ENCODE data around the gene GALNT9. TPM values are rescaled to one million over a fixed set of nuclear protein-coding genes. Genes with fewer than 3 reads are reported as not detected.

Gene GALNT9
- total and polyA plus RNA-seq, 2 donors, result 0.91 to 1.5 TPM

DNA sequence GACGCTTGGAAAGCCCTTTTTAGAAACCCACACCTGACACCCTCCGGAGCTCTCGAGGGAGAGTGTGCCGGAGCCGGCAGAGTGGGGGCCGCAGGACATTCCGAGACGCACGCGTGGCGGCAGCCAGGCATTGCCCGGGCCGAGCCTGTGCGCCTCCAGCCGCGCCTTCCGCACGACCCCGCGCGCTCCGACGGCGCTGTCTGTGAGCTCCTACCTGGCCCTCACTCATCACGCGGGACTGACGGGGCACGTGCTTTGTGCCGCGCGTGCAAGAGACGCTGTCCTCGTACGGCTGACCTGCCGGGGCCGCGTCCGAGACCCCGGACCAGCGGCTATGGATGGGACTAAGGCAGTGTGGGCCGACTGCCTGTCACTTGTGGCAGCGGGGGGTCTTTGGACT, 5.2 kb downstream of the GALNT9 start:
- 94% methylated on average over 42 of the region's 42 CpGs for WGBS
- Histone ChIP-seq H3K27me3 (ENCODE audit: control insufficient read depth in 2 of 2, insufficient read depth in 1 of 2, low read length in 1 of 2) (peaks cover 27 to 73% of the 10 kb centered on the region in 2 donors), H3K4me1 (ENCODE audit: control insufficient read depth in 2 of 2, insufficient read depth in 2 of 2, low read length in 2 of 2) (peaks cover 4 to 10% of the 10 kb centered on the region in 2 donors), H3K36me3 (ENCODE audit: control insufficient read depth in 2 of 2, insufficient read depth in 2 of 2, low read length in 1 of 2) (no peaks in the 10 kb centered on the region), H3K9me3 (ENCODE audit: control insufficient read depth in 2 of 2, insufficient read depth in 1 of 2, low read length in 1 of 2) (no peaks in the 10 kb centered on the region), H3K27ac (ENCODE audit: low read depth in 1 of 2, low read length in 1 of 2) (no peak overlapping the region), H3K4me3 (ENCODE audit: low read length in 2 of 2) (no peak overlapping the region)
- no peak for DNase-seq (ENCODE audit: low read depth in 6 of 9, low spot score in 9 of 9)

DNA sequence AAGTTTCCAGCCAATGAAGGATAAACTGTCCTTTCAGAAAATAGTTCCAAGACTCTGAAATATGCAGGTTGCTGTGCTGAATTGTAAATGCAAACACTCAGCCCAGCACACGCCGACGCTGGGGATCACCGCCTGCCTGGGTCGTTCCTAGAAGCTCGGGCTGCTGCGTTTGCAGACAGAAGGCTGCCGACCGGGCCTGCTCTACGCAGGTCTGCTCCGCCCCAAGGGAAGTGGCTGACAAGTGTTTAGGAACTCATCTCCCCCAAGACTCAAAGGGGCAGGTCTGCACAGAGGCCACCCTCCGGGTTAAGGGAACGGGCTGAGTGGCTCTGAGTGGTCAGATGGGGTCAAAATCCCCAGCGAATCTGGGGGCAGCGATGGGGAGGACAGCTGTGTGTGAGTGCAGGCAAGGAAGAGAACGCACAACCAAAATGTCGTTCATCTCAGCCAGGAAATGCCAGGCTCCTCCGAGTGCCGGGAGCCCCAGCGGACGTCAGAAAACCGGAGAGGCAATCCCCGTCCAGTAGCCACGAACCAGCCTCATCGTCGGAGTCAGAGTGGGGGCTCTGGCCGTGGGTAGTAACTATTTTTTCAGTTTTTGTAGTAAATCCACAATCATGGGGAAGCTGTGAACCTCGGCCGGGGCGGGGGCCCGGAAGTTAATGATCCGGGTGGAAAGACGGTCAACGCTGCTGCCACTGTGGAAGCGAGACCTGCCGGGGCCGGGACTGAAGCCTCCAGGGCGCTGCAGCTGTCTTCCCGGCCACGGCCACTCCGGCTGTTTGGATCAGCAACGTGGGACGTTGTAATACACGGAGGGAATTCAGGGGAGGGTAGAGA, 6.0 kb downstream of the GALNT9 start:
- Histone ChIP-seq H3K9me3 (ENCODE audit: control insufficient read depth in 2 of 2, insufficient read depth in 1 of 2, low read length in 1 of 2) (no peaks in the 10 kb centered on the region), H3K4me1 (ENCODE audit: control insufficient read depth in 2 of 2, insufficient read depth in 2 of 2, low read length in 2 of 2) (peaks cover 4 to 9% of the 10 kb centered on the region in 2 donors), H3K27me3 (ENCODE audit: control insufficient read depth in 2 of 2, insufficient read depth in 1 of 2, low read length in 1 of 2) (peaks cover 19 to 67% of the 10 kb centered on the region in 2 donors), H3K36me3 (ENCODE audit: control insufficient read depth in 2 of 2, insufficient read depth in 2 of 2, low read length in 1 of 2) (no peaks in the 10 kb centered on the region), H3K27ac (ENCODE audit: low read depth in 1 of 2, low read length in 1 of 2) (no peak overlapping the region), H3K4me3 (ENCODE audit: low read length in 2 of 2) (peak overlapping the region in 1 of 2 donors; percentile 7)
- 42% methylated on average over 44 of the region's 44 CpGs for WGBS
- peak in 1 of 9 donors; percentile 26 for DNase-seq (ENCODE audit: low read depth in 6 of 9, low spot score in 9 of 9)

DNA sequence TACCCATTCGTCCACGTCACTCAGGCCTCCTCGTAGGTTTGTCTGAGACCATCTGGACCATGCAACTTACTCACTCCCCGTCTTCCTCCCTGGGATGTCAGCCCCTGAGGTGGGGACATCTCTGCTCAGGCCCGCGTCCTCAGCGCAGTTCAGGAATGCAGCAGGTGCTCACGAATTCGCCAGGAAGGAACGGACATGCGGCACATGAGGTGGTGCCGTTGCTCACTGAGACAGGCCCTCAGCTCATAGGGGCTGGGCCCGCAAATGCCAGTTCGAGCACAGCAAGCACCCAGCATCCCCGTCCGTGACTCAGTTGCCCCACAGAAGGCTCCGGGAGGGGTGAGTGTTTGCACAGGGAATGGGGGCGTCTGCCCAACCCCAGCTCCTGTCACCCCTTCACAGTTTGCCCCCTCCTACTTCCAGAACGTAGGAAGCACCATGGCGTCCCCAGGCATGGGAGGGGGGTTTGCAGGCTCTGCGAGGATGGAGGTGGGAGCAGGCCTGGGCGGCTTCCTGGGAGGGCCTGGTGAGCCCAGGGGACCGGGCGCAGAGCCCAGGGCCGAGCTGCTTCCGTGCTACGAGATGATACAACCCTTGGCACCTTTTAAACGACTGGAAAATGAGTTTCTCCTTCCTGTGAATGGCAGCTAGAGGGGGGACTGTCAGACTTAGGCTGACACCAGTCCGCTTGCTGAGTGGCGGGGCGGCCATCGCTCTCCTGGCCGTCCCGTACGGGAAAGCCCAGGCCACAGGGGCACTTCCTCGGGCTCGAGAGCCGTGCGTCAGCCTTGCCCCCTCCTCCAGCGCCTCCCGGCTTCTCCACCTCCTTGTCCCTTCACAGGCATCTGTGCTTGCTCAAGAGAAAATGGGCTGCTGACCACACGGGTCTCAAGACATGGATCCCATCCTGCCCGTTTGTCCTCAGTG, 6.9 kb downstream of the GALNT9 start:
- Histone ChIP-seq H3K27ac (ENCODE audit: low read depth in 1 of 2, low read length in 1 of 2) (no peak overlapping the region), H3K4me3 (ENCODE audit: low read length in 2 of 2) (no peak overlapping the region), H3K27me3 (ENCODE audit: control insufficient read depth in 2 of 2, insufficient read depth in 1 of 2, low read length in 1 of 2) (peaks cover 11 to 58% of the 10 kb centered on the region in 2 donors), H3K36me3 (ENCODE audit: control insufficient read depth in 2 of 2, insufficient read depth in 2 of 2, low read length in 1 of 2) (no peaks in the 10 kb centered on the region), H3K4me1 (ENCODE audit: control insufficient read depth in 2 of 2, insufficient read depth in 2 of 2, low read length in 2 of 2) (peaks cover 0 to 3% of the 10 kb centered on the region in 2 donors), H3K9me3 (ENCODE audit: control insufficient read depth in 2 of 2, insufficient read depth in 1 of 2, low read length in 1 of 2) (no peaks in the 10 kb centered on the region)
- no peak for DNase-seq (ENCODE audit: low read depth in 6 of 9, low spot score in 9 of 9)
- 78% methylated on average over 43 of the region's 43 CpGs for WGBS

DNA sequence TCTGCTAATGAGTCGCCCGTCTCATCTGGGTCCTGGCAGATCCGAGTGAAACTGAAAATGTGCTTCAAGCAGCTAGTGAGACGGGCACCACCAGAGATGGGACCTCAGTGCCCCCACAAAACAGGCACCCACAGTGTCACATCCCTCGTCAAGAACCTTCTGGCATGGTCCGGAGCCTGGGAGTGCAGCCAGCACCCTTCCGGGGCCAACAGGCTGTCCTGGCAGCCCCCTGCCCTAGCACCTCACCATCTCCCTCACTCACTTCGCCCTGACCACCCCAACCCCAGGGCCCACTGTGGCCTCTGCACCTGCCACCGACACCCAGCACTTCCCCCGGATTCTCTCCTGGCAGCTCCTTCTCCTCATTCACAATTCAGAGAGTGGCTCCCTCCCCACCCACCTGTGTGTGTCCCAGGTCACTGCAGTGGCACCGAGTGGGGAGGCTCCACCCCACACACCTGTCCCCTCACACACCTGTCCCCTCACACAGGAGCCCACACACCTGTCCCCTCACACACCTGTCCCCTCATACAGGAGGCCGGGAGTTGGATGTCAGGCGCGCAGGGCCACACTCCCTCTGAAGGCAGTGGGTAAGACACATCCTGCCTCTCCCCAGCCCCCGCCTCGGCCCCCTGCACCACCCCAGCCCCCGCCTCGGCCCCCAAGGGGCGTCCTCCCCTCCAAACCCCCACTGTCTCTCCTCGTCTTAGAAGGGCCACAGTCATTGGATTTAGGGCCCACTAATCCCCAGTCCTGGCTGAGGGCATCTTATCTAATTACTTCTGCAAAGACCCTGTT, 7.9 kb downstream of the GALNT9 start:
- no peaks in the 10 kb centered on the region for H3K4me1 ChIP-seq (ENCODE audit: control insufficient read depth in 2 of 2, insufficient read depth in 2 of 2, low read length in 2 of 2)
- H3K36me3 ChIP-seq (ENCODE audit: control insufficient read depth in 2 of 2, insufficient read depth in 2 of 2, low read length in 1 of 2), result no peaks in the 10 kb centered on the region
- H3K9me3 ChIP-seq (ENCODE audit: control insufficient read depth in 2 of 2, insufficient read depth in 1 of 2, low read length in 1 of 2), result no peaks in the 10 kb centered on the region
- H3K4me3 ChIP-seq (ENCODE audit: low read length in 2 of 2), result no peak overlapping the region
- peaks cover 4 to 52% of the 10 kb centered on the region in 2 donors for H3K27me3 ChIP-seq (ENCODE audit: control insufficient read depth in 2 of 2, insufficient read depth in 1 of 2, low read length in 1 of 2)
- H3K27ac ChIP-seq (ENCODE audit: low read depth in 1 of 2, low read length in 1 of 2), result no peak overlapping the region
- 86% methylated on average over 20 of the region's 20 CpGs for WGBS
- no peak for DNase-seq (ENCODE audit: low read depth in 6 of 9, low spot score in 9 of 9)

DNA sequence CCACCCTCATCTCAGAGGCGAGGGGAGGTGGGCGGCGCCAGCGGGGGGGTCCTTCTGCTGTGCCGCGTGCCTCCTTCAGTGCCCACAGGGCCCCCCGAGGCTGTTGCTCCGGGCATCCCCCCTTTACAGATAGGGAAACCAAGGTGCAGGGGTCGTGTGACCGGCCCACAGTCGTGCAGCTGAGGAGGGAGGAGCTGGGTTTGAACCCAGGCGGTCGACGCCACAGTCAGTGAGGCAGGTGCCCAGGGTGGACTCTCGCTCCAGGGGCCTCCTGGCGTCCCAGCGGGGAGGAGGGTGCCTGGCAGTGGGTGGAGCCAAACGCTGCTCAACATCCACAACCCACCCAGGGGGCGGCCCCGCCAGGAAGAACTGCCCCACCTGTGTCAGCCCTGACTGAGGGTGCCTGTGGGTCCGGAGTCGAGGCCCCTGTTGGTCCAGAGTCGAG, 8.6 kb downstream of the GALNT9 start:
- Histone ChIP-seq H3K36me3 (ENCODE audit: control insufficient read depth in 2 of 2, insufficient read depth in 2 of 2, low read length in 1 of 2) (no peaks in the 10 kb centered on the region), H3K9me3 (ENCODE audit: control insufficient read depth in 2 of 2, insufficient read depth in 1 of 2, low read length in 1 of 2) (no peaks in the 10 kb centered on the region), H3K27ac (ENCODE audit: low read depth in 1 of 2, low read length in 1 of 2) (no peak overlapping the region), H3K4me3 (ENCODE audit: low read length in 2 of 2) (no peak overlapping the region), H3K27me3 (ENCODE audit: control insufficient read depth in 2 of 2, insufficient read depth in 1 of 2, low read length in 1 of 2) (peaks cover 2 to 46% of the 10 kb centered on the region in 2 donors), H3K4me1 (ENCODE audit: control insufficient read depth in 2 of 2, insufficient read depth in 2 of 2, low read length in 2 of 2) (no peaks in the 10 kb centered on the region)
- WGBS, result 86% methylated on average over 23 of the region's 23 CpGs
- no peak for DNase-seq (ENCODE audit: low read depth in 6 of 9, low spot score in 9 of 9)

DNA sequence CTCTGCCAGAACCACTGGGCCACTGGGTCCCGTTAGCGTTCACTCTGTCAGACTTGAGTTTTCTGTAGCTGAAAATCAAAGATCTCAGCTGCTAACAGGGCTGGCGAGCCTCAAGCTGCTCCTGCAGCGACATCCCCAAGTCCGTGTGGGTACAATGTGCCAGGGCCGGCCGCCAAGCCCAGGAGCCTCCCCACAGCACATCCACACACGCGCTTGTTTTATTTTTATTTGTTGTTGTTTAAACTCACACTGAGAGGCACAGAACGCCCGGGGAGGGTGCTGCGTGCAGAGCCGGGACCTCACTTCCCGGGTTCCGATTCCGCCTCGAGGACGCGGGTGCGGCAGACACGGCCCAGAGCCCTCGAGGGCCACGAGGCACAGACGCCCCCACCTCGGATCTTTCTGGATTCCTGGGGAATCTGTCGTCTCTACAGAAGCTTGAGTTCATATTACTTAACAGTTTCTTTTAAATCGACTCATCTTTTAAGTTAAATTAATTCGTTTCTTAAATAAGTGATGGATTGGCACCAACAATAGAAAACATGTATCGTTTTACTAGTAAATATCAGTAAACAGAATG, 9.3 kb downstream of the GALNT9 start:
- Histone ChIP-seq H3K4me3 (ENCODE audit: low read length in 2 of 2) (no peak overlapping the region), H3K27me3 (ENCODE audit: control insufficient read depth in 2 of 2, insufficient read depth in 1 of 2, low read length in 1 of 2) (peaks cover 2 to 39% of the 10 kb centered on the region in 2 donors), H3K4me1 (ENCODE audit: control insufficient read depth in 2 of 2, insufficient read depth in 2 of 2, low read length in 2 of 2) (no peaks in the 10 kb centered on the region), H3K9me3 (ENCODE audit: control insufficient read depth in 2 of 2, insufficient read depth in 1 of 2, low read length in 1 of 2) (no peaks in the 10 kb centered on the region), H3K36me3 (ENCODE audit: control insufficient read depth in 2 of 2, insufficient read depth in 2 of 2, low read length in 1 of 2) (no peaks in the 10 kb centered on the region), H3K27ac (ENCODE audit: low read depth in 1 of 2, low read length in 1 of 2) (no peak overlapping the region)
- DNase-seq (ENCODE audit: low read depth in 6 of 9, low spot score in 9 of 9), result no peak
- 87% methylated on average over 29 of the region's 29 CpGs for WGBS

DNA sequence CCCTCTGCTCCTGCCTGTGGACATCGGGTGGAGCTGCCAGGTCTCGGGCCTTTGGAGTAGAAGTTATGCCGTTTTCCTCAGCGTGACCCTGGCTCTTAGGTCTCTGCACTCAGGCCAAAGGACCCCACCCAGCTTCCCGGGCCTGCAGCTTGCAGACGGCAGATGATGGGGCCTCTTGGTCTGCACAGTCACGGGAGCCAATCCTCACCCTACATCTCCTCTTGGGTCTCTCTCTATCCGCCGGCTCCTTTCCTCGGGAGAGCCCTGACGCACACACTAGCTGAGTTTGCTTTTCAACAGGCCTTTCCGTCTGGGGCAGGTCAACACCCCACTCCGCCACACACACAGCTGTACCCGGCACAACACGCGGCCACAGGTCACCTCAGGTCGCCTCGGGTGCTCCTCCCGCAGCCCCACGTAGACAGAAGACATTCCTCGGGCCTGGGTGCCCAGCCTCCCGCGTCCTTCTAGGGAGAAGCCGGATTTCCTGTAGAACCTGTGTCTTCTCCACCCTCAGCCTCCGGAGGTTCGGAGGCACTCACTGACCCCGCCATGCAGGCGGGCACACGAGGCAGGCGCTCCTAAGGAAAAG, 9.9 kb downstream of the GALNT9 start:
- no peaks in the 10 kb centered on the region for H3K36me3 ChIP-seq (ENCODE audit: control insufficient read depth in 2 of 2, insufficient read depth in 2 of 2, low read length in 1 of 2)
- peaks cover 2 to 36% of the 10 kb centered on the region in 2 donors for H3K27me3 ChIP-seq (ENCODE audit: control insufficient read depth in 2 of 2, insufficient read depth in 1 of 2, low read length in 1 of 2)
- 87% methylated on average over 30 of the region's 30 CpGs for WGBS
- no peak overlapping the region for H3K27ac ChIP-seq (ENCODE audit: low read depth in 1 of 2, low read length in 1 of 2)
- no peak overlapping the region for H3K4me3 ChIP-seq (ENCODE audit: low read length in 2 of 2)
- DNase-seq (ENCODE audit: low read depth in 6 of 9, low spot score in 9 of 9), result no peak
- no peaks in the 10 kb centered on the region for H3K9me3 ChIP-seq (ENCODE audit: control insufficient read depth in 2 of 2, insufficient read depth in 1 of 2, low read length in 1 of 2)
- H3K4me1 ChIP-seq (ENCODE audit: control insufficient read depth in 2 of 2, insufficient read depth in 2 of 2, low read length in 2 of 2), result no peaks in the 10 kb centered on the region

DNA sequence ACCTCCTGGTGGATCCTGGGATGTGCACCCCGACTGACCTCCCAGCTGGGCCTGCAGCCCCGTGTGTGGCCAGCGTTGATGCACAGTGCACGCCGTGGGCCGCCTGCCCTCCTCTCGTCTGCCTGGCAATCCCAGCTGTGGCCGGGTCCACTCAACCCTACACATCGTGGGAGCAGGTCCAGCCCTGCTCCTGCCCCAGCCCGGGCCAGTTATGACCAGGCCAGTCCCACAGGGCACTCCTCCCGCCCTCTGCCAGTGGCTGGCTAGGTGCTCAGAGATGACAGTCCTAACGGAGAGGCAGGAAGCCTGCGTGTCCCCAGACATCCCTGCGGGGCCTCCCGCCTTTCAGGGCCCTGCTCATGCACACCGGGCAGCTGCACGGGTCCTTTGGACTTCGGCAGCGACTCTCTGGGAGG, 10.8 kb downstream of the GALNT9 start:
- Histone ChIP-seq H3K36me3 (ENCODE audit: control insufficient read depth in 2 of 2, insufficient read depth in 2 of 2, low read length in 1 of 2) (no peaks in the 10 kb centered on the region), H3K4me3 (ENCODE audit: low read length in 2 of 2) (no peak overlapping the region), H3K27ac (ENCODE audit: low read depth in 1 of 2, low read length in 1 of 2) (no peak overlapping the region), H3K27me3 (ENCODE audit: control insufficient read depth in 2 of 2, insufficient read depth in 1 of 2, low read length in 1 of 2) (peaks cover 2 to 28% of the 10 kb centered on the region in 2 donors), H3K9me3 (ENCODE audit: control insufficient read depth in 2 of 2, insufficient read depth in 1 of 2, low read length in 1 of 2) (no peaks in the 10 kb centered on the region), H3K4me1 (ENCODE audit: control insufficient read depth in 2 of 2, insufficient read depth in 2 of 2, low read length in 2 of 2) (no peaks in the 10 kb centered on the region)
- DNase-seq (ENCODE audit: low read depth in 6 of 9, low spot score in 9 of 9), result no peak
- 84% methylated on average over 19 of the region's 19 CpGs for WGBS
